ENCODE results near the gene DIP2B.

Gene DIP2B

GRCh38 chr12:50562520-50563433 lies 58.0 kb downstream of the DIP2B start:
- Histone ChIP-seq H3K4me3 (ENCODE audit: low read depth in 1 of 2, low read length in 1 of 2) (no peak overlapping the region), H3K4me1 (ENCODE audit: control insufficient read depth in 1 of 2, insufficient read depth in 1 of 2, low read depth in 1 of 2, low read length in 1 of 2) (peaks cover 29 to 36% of the 10 kb centered on the region in 2 experiments), H3K27ac (no peak overlapping the region), H3K27me3 (no peaks in the 10 kb centered on the region), H3K9me3 (no peaks in the 10 kb centered on the region), H3K36me3 (no peaks in the 10 kb centered on the region)
- TF ChIP-seq CTCF (IDR thresholded peaks at IDR 0.05), result no peak

GRCh38 chr12:50563434-50563787 lies 58.6 kb downstream of the DIP2B start:
- H3K4me1 ChIP-seq (ENCODE audit: control insufficient read depth in 1 of 2, insufficient read depth in 1 of 2, low read depth in 1 of 2, low read length in 1 of 2), result peaks cover 29 to 36% of the 10 kb centered on the region in 2 experiments
- no peaks in the 10 kb centered on the region for H3K9me3 ChIP-seq
- no peaks in the 10 kb centered on the region for H3K36me3 ChIP-seq
- no peaks in the 10 kb centered on the region for H3K27me3 ChIP-seq
- no peak for TF ChIP-seq CTCF (IDR thresholded peaks at IDR 0.05)
- peak overlapping the region in 1 of 2 experiments; percentile 35 for H3K4me3 ChIP-seq (ENCODE audit: low read depth in 1 of 2, low read length in 1 of 2)
- H3K27ac ChIP-seq, result peak overlapping the region; percentile 74

GRCh38 chr12:50564237-50564947 lies 59.6 kb downstream of the DIP2B start:
- no peak for TF ChIP-seq CTCF (IDR thresholded peaks at IDR 0.05)
- Histone ChIP-seq H3K4me1 (ENCODE audit: control insufficient read depth in 1 of 2, insufficient read depth in 1 of 2, low read depth in 1 of 2, low read length in 1 of 2) (peaks cover 25 to 30% of the 10 kb centered on the region in 2 experiments), H3K9me3 (no peaks in the 10 kb centered on the region), H3K27ac (peak overlapping the region; percentile 74), H3K36me3 (no peaks in the 10 kb centered on the region), H3K4me3 (ENCODE audit: low read depth in 1 of 2, low read length in 1 of 2) (peak overlapping the region; percentile 2 to 35), H3K27me3 (no peaks in the 10 kb centered on the region)

GRCh38 chr12:50564948-50565297 lies 60.1 kb downstream of the DIP2B start:
- H3K4me3 ChIP-seq (ENCODE audit: low read depth in 1 of 2, low read length in 1 of 2), result no peak overlapping the region
- no peaks in the 10 kb centered on the region for H3K27me3 ChIP-seq
- H3K4me1 ChIP-seq (ENCODE audit: control insufficient read depth in 1 of 2, insufficient read depth in 1 of 2, low read depth in 1 of 2, low read length in 1 of 2), result peaks cover 23 to 27% of the 10 kb centered on the region in 2 experiments
- H3K9me3 ChIP-seq, result no peaks in the 10 kb centered on the region
- peak overlapping the region; percentile 74 for H3K27ac ChIP-seq
- no peaks in the 10 kb centered on the region for H3K36me3 ChIP-seq
- no peak for TF ChIP-seq CTCF (IDR thresholded peaks at IDR 0.05)

- Histone ChIP-seq H3K27me3 (no peaks in the 10 kb centered on the region), H3K36me3 (no peaks in the 10 kb centered on the region), H3K4me1 (ENCODE audit: control insufficient read depth in 1 of 2, insufficient read depth in 1 of 2, low read depth in 1 of 2, low read length in 1 of 2) (peaks cover 23 to 27% of the 10 kb centered on the region in 2 experiments), H3K9me3 (no peaks in the 10 kb centered on the region), H3K4me3 (ENCODE audit: low read depth in 1 of 2, low read length in 1 of 2) (no peak overlapping the region), H3K27ac (no peak overlapping the region)
- no peak for TF ChIP-seq CTCF (IDR thresholded peaks at IDR 0.05)
Measured at GRCh38 chr12:50566066-50566465, 61.3 kb downstream of the DIP2B start.

Data from neutrophil (primary cell).